Measurements from ENCODE around the gene C5orf46.

The C5orf46 gene

DNA sequence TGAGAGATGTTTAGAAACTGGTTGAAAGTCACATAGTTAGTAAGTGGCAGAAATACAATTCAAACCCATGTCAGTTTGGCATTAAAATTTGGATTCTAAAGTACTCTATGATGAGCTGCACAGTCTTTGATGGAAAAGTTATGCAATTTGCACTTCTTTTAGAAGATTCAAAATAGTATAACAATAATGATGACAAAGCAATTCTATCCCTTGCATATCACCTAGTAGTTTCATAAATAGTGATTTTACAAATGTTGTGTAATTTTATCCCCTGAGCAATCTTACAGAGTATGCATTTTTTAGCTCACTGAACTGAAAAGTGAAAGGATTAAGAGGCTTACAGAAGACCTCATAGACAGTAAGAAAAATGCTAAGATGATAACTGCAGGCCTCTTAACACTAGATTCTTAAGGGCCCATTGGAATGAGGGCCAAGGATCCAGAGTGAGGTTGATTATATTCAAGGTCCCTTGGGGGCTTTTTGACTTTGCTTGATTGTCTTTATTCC is 3.7 kb downstream of the C5orf46 start:
- no peak for DNase-seq
- Histone ChIP-seq H3K27ac (ENCODE audit: low read length) (no peak overlapping the region), H3K9me3 (replicated peaks; ENCODE audit: insufficient read depth, low read length) (no peaks in the 10 kb centered on the region), H4K20me1 (ENCODE audit: insufficient read depth, low read length) (no peaks in the 10 kb centered on the region), H3F3A (ENCODE audit: insufficient read depth, low read length) (no peaks in the 10 kb centered on the region), H2AFZ (ENCODE audit: low read length) (no peak overlapping the region), H3K4me3 (ENCODE audit: low read length) (no peak overlapping the region), H3K79me2 (ENCODE audit: low read length) (no peaks in the 10 kb centered on the region), H3K9ac (ENCODE audit: low read length) (no peak overlapping the region), H3K27me3 (replicated peaks; ENCODE audit: insufficient read depth, low read length) (no peaks in the 10 kb centered on the region), H3K36me3 (replicated peaks; ENCODE audit: insufficient read depth, low read length) (no peaks in the 10 kb centered on the region), H3K9me2 (replicated peaks; ENCODE audit: insufficient read depth, low read length) (no peaks in the 10 kb centered on the region), H3K4me2 (ENCODE audit: low read depth, low read length) (no peak overlapping the region), H3K4me1 (ENCODE audit: low read length) (no peaks in the 10 kb centered on the region)
- no peak for TF ChIP-seq EZH2 (optimal IDR thresholded peaks at IDR 0.05; ENCODE audit: low read depth, low read length)
- TF ChIP-seq, protein P1, sequence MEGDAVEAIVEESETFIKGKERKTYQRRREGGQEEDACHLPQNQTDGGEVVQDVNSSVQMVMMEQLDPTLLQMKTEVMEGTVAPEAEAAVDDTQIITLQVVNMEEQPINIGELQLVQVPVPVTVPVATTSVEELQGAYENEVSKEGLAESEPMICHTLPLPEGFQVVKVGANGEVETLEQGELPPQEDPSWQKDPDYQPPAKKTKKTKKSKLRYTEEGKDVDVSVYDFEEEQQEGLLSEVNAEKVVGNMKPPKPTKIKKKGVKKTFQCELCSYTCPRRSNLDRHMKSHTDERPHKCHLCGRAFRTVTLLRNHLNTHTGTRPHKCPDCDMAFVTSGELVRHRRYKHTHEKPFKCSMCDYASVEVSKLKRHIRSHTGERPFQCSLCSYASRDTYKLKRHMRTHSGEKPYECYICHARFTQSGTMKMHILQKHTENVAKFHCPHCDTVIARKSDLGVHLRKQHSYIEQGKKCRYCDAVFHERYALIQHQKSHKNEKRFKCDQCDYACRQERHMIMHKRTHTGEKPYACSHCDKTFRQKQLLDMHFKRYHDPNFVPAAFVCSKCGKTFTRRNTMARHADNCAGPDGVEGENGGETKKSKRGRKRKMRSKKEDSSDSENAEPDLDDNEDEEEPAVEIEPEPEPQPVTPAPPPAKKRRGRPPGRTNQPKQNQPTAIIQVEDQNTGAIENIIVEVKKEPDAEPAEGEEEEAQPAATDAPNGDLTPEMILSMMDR (IDR thresholded peaks at IDR 0.05; ENCODE audit: low read length): no peak
- no peak for TF ChIP-seq EZH2phosphoT487 (IDR thresholded peaks at IDR 0.05; ENCODE audit: low read length)

- no peak for DNase-seq
- Histone ChIP-seq H3K36me3 (replicated peaks; ENCODE audit: insufficient read depth, low read length) (no peaks in the 10 kb centered on the region), H4K20me1 (ENCODE audit: insufficient read depth, low read length) (no peaks in the 10 kb centered on the region), H2AFZ (ENCODE audit: low read length) (no peak overlapping the region), H3K9ac (ENCODE audit: low read length) (no peak overlapping the region), H3K4me2 (ENCODE audit: low read depth, low read length) (no peak overlapping the region), H3K27ac (ENCODE audit: low read length) (no peak overlapping the region), H3K79me2 (ENCODE audit: low read length) (no peaks in the 10 kb centered on the region), H3K4me3 (ENCODE audit: low read length) (no peak overlapping the region), H3F3A (ENCODE audit: insufficient read depth, low read length) (no peaks in the 10 kb centered on the region), H3K4me1 (ENCODE audit: low read length) (no peaks in the 10 kb centered on the region), H3K9me3 (replicated peaks; ENCODE audit: insufficient read depth, low read length) (no peaks in the 10 kb centered on the region), H3K9me2 (replicated peaks; ENCODE audit: insufficient read depth, low read length) (no peaks in the 10 kb centered on the region), H3K27me3 (replicated peaks; ENCODE audit: insufficient read depth, low read length) (no peaks in the 10 kb centered on the region)
- TF ChIP-seq EZH2 (optimal IDR thresholded peaks at IDR 0.05; ENCODE audit: low read depth, low read length) (no peak), EZH2phosphoT487 (IDR thresholded peaks at IDR 0.05; ENCODE audit: low read length) (no peak)
- TF ChIP-seq, protein P1 (IDR thresholded peaks at IDR 0.05; ENCODE audit: low read length): no peak
Measured at GRCh38 chr5:147901599-147902039, 4.7 kb downstream of the C5orf46 start.

- H3K4me2 ChIP-seq (ENCODE audit: low read depth, low read length): no peak overlapping the region
- no peak for DNase-seq
- no peaks in the 10 kb centered on the region for H3K36me3 ChIP-seq (replicated peaks; ENCODE audit: insufficient read depth, low read length)
- no peak overlapping the region for H3K9ac ChIP-seq (ENCODE audit: low read length)
- no peaks in the 10 kb centered on the region for H3K4me1 ChIP-seq (ENCODE audit: low read length)
- no peak for TF ChIP-seq EZH2phosphoT487 (IDR thresholded peaks at IDR 0.05; ENCODE audit: low read length)
- no peak for TF ChIP-seq EZH2 (optimal IDR thresholded peaks at IDR 0.05; ENCODE audit: low read depth, low read length)
- H4K20me1 ChIP-seq (ENCODE audit: insufficient read depth, low read length): no peaks in the 10 kb centered on the region
- H2AFZ ChIP-seq (ENCODE audit: low read length): no peak overlapping the region
- H3K27me3 ChIP-seq (replicated peaks; ENCODE audit: insufficient read depth, low read length): no peaks in the 10 kb centered on the region
- no peak overlapping the region for H3K27ac ChIP-seq (ENCODE audit: low read length)
- H3K9me2 ChIP-seq (replicated peaks; ENCODE audit: insufficient read depth, low read length): no peaks in the 10 kb centered on the region
- no peaks in the 10 kb centered on the region for H3K9me3 ChIP-seq (replicated peaks; ENCODE audit: insufficient read depth, low read length)
- H3F3A ChIP-seq (ENCODE audit: insufficient read depth, low read length): no peaks in the 10 kb centered on the region
- no peaks in the 10 kb centered on the region for H3K79me2 ChIP-seq (ENCODE audit: low read length)
- no peak overlapping the region for H3K4me3 ChIP-seq (ENCODE audit: low read length)
Measured at GRCh38 chr5:147898875-147899401, 7.4 kb downstream of the C5orf46 start.

- Histone ChIP-seq H3K4me1 (ENCODE audit: low read length) (no peaks in the 10 kb centered on the region), H3K27me3 (replicated peaks; ENCODE audit: insufficient read depth, low read length) (no peaks in the 10 kb centered on the region)
Measured at GRCh38 chr5:147895864-147896263, 10.5 kb downstream of the C5orf46 start.

More at GRCh38 chr5:147895864-147896263, 10.5 kb downstream of the C5orf46 start:
- DNase-seq: no peak
- TF ChIP-seq EZH2phosphoT487 (IDR thresholded peaks at IDR 0.05; ENCODE audit: low read length) (no peak), EZH2 (optimal IDR thresholded peaks at IDR 0.05; ENCODE audit: low read depth, low read length) (no peak)
- TF ChIP-seq, protein P1 (IDR thresholded peaks at IDR 0.05; ENCODE audit: low read length): no peak
- H3K79me2 ChIP-seq (ENCODE audit: low read length): no peaks in the 10 kb centered on the region
- H3F3A ChIP-seq (ENCODE audit: insufficient read depth, low read length): no peaks in the 10 kb centered on the region
- H4K20me1 ChIP-seq (ENCODE audit: insufficient read depth, low read length): no peaks in the 10 kb centered on the region
- H3K4me2 ChIP-seq (ENCODE audit: low read depth, low read length): no peak overlapping the region
- H2AFZ ChIP-seq (ENCODE audit: low read length): no peak overlapping the region
- no peaks in the 10 kb centered on the region for H3K9me2 ChIP-seq (replicated peaks; ENCODE audit: insufficient read depth, low read length)
- H3K9ac ChIP-seq (ENCODE audit: low read length): no peak overlapping the region
- H3K36me3 ChIP-seq (replicated peaks; ENCODE audit: insufficient read depth, low read length): no peaks in the 10 kb centered on the region
- no peak overlapping the region for H3K27ac ChIP-seq (ENCODE audit: low read length)
- no peaks in the 10 kb centered on the region for H3K9me3 ChIP-seq (replicated peaks; ENCODE audit: insufficient read depth, low read length)
- no peak overlapping the region for H3K4me3 ChIP-seq (ENCODE audit: low read length)

Data from MM.1S (cell line).